Keratinocyte (primary cell): ENCODE data around the gene ZNF354C.

Source experiments
- CTCF ChIP-seq, 3 experiments: IDR thresholded peaks in 1 of 3; conservative IDR thresholded peaks in 1 of 3; optimal IDR thresholded peaks in 1 of 3; 2 replicates in 2 of 3; 3 replicates in 1 of 3; pipeline versions ENCODE3 to v1.5.1; 2011; ENCODE audit warnings: low read length in 3 of 3, mild to moderate bottlenecking in 3 of 3, moderate library complexity in 2 of 3, control low read depth in 1 of 3, inconsistent platforms in 1 of 3; ENCODE audit not compliant: insufficient read depth in 2 of 3; ENCODE audit errors: extremely low read depth in 1 of 3
- EZH2 ChIP-seq: IDR thresholded peaks from one replicate; pipeline ENCODE4 v1.6.1; 2012; ENCODE audit warnings: inconsistent platforms, mild to moderate bottlenecking, low read length, moderate library complexity

GRCh38 chr5:179128041-179128365 lies 67.8 kb downstream of the ZNF354C start:
- TF ChIP-seq EZH2 (no peak), CTCF (optimal IDR thresholded peaks at IDR 0.05 in 1 of 3, IDR thresholded peaks at IDR 0.05 in 1 of 3, conservative IDR thresholded peaks at IDR 0.05 in 1 of 3; ENCODE audit: extremely low read depth in 1 of 3, insufficient read depth in 2 of 3, low read length in 3 of 3) (no peak)
